Pancreas (tissue), 10 donors: Measurements from ENCODE around the gene GALNT10. TPM values are rescaled to one million over a fixed set of nuclear protein-coding genes. Genes with fewer than 3 reads are reported as not detected.

Experiments
- ATAC-seq, 4 donors: fragments of 200-7000 bp; cut with Tn5 transposase; one replicate each; pipeline versions ENCODE4 v1.8.0 to v1.9.1; 2020; ENCODE audit warnings: mild to moderate bottlenecking in 4 of 4, moderate library complexity in 4 of 4
- DNase-seq, 6 donors: peaks; one replicate each; pipeline ENCODE4 v3.0.0-alpha.2; 2020
- FAIRE-seq: peaks from 2 replicates; lab custom pipeline; 2012; peaks lifted over from hg19 to GRCh38; lab: Jason Lieb, UNC
- H3K27ac ChIP-seq, 4 donors: fragments of 200-600 bp; sonication (generic); 1 replicate in 3 of 4; 2 replicates in 1 of 4; pipeline versions ENCODE4 v1.5.0 to v1.8.0; 2020
- H3K27me3 ChIP-seq, 4 donors: fragments of 200-600 bp; one replicate each; pipeline ENCODE4 v1.8.0; 2021
- H3K36me3 ChIP-seq, 3 donors: fragments of 200-600 bp; sonication (generic) in 1 of 3; one replicate each; pipeline versions ENCODE4 v1.5.0 to v1.8.0; 2020 to 2021
- H3K4me1 ChIP-seq, 3 donors: fragments of 200-600 bp; one replicate each; pipeline ENCODE4 v1.8.0; 2021
- H3K4me3 ChIP-seq, 4 donors: fragments of 200-600 bp; sonication (generic) in 2 of 4; one replicate each; pipeline versions ENCODE4 v1.5.0 to v1.8.0; 2020 to 2021
- H3K9me3 ChIP-seq, 4 donors: fragments of 200-600 bp; one replicate each; pipeline ENCODE4 v1.8.0; 2021
- WGBS, 2 donors: extraction: QIAGEN DNeasy Blood & Tissue Kit; methylation state at CpG; one replicate each; pipeline ENCODE4 v1.1.7; 2013; 5-methylcytosine and 5-hydroxymethylcytosine counted together
- intact Hi-C, 3 donors: fragments of 100-400 bp; cut with DNase I; formaldehyde crosslinking; loops; one replicate each; pipeline versions ENCODE4 v1.11.1 to v1.14.2; 2022
- polyA plus RNA-seq, 2 donors: library from polyadenylated mRNA; stranded (reverse); fragments of 200-250 nt; gene quantifications; one replicate each; pipeline ENCODE4 v1.2.3, GENCODE V29; 2013
- total RNA-seq, 6 donors: library from RNA; stranded (reverse); fragmentation: NEBNext Ultra II Directional in 4 of 6; extraction: Animal tissue kit (Norgen Biotek cat#: 25700) in 4 of 6; gene quantifications; one replicate each; pipeline versions ENCODE4 v1.2.1 to v1.2.4, GENCODE V29; 2021 to 2023
- TF ChIP-seq, protein P1 (sequence below), 4 donors: fragments of 200-600 bp; sonication (generic) in 3 of 4; IDR thresholded peaks; one replicate each; pipeline versions ENCODE4 v1.5.0 to v1.8.0; 2021; ENCODE audit warnings: antibody characterized with exemption in 4 of 4
- donor health status: healthy with polysubstance abuse.
- donor health status: DM: no; HTN: no; CAD: no; lungs with moderate emphysema.
- donor health status: DM: no; HTN: no; CAD: no.
- donor health status: control.
- donor health status: control.
- donor health status: Bipolar disorder and iron deficiency.
- donor health status: DM: yes; HTN: yes; CAD: no.
- donor health status: DM: no; HTN: no; CAD: no.
- donor health status: DM: no; HTN: no; CAD: no.
- donor health status: DM: yes; HTN: yes; CAD: no.

Gene GALNT10
- total and polyA plus RNA-seq, 8 donors: 4.4 to 23.1 (median 13.4) TPM

DNA sequence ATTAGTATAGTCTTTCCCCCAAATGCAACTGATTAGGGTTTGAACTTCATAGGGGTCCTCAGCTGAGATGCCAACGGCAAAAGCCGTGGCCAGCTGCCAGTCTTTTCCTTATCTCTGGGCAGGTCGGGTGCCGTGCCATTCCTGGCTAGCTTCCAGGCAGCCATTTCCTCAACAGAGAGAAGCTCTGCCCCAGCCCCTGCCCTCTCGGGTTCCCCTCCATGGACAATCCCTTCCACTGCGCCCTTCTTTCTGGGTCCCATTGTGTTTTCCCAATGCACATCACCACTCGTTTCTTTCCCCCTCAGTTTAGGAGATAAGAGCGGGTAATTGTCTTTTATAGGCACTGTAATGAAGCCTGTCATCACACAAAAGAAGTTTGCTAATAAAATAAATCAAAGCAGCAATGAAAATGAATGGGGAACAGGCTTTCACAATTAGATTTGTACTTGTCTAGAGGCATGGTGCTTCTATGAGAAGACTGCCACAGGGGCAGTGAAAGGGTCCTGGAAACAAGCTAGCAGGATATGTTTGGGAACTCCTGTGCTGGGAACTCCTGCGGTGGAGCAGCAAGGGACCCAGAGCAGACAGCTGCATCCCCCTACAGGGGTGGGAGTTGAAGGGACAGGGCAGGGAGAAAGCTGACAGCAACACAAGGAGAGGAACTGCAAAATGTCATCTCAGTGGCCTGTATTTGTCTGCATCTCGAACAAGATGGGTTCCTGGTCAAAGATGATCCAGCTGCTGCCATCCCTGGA is 207.3 kb downstream of the GALNT10 start:
- H3K4me1 ChIP-seq: peaks cover 0 to 4% (median 3%) of the 10 kb centered on the region in 3 donors
- FAIRE-seq (no peak), ATAC-seq (peak; percentile 58 to 86 (median 74)), DNase-seq (peak; percentile 55 to 85 (median 74))
- H3K27me3 ChIP-seq: no peaks in the 10 kb centered on the region
- H3K9me3 ChIP-seq: no peaks in the 10 kb centered on the region
- H3K36me3 ChIP-seq: no peaks in the 10 kb centered on the region
- H3K27ac ChIP-seq: no peak overlapping the region
- intact Hi-C loops: no loop called here
- 34 to 37% methylated on average over 10 of the region's 10 CpGs for WGBS, 2 donors
- H3K4me3 ChIP-seq: no peak overlapping the region
- TF ChIP-seq, protein P1, sequence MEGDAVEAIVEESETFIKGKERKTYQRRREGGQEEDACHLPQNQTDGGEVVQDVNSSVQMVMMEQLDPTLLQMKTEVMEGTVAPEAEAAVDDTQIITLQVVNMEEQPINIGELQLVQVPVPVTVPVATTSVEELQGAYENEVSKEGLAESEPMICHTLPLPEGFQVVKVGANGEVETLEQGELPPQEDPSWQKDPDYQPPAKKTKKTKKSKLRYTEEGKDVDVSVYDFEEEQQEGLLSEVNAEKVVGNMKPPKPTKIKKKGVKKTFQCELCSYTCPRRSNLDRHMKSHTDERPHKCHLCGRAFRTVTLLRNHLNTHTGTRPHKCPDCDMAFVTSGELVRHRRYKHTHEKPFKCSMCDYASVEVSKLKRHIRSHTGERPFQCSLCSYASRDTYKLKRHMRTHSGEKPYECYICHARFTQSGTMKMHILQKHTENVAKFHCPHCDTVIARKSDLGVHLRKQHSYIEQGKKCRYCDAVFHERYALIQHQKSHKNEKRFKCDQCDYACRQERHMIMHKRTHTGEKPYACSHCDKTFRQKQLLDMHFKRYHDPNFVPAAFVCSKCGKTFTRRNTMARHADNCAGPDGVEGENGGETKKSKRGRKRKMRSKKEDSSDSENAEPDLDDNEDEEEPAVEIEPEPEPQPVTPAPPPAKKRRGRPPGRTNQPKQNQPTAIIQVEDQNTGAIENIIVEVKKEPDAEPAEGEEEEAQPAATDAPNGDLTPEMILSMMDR (IDR thresholded peaks at IDR 0.05): no peak

GRCh38 chr5:154400678-154401077 is 210.1 kb downstream of the GALNT10 start:
- H3K27me3 ChIP-seq: no peaks in the 10 kb centered on the region
- H3K9me3 ChIP-seq: no peaks in the 10 kb centered on the region
- no peak for FAIRE-seq
- intact Hi-C loops: loop anchor here in 2 of 3 donors (5.0 to 10.0 kb wide), 2 partner anchors 206 to 328 kb away; partner anchors contain the start of gene GALNT10 (in 2 of the 2)
- 79 to 82% methylated on average over 3 of the region's 3 CpGs for WGBS, 2 donors
- peaks cover 3 to 4% (median 3%) of the 10 kb centered on the region in 3 donors for H3K4me1 ChIP-seq
- ATAC-seq: no peak
- no peak overlapping the region for H3K4me3 ChIP-seq
- DNase-seq: peak in 1 of 6 donors; percentile 26
- TF ChIP-seq, protein P1 (IDR thresholded peaks at IDR 0.05): no peak
- H3K27ac ChIP-seq: no peak overlapping the region
- no peaks in the 10 kb centered on the region for H3K36me3 ChIP-seq

DNA sequence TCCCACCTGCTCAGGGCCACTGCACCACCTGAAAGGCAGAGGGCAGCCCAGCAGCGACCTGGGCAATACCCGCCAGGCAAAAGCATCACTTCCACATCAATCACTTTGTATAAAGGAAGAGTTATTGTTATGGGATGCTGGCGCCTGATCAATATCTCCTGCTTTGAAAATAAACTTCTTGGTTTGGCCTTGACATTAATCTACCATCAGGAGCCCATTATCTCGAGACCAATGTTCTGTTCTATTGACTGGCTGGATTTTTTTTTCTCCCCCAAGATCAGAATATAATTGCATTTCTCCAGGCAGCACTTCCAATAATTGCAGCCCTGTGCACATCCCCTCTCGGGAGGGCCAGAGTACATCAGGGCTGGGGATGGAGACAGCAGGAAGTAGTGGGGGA is 210.8 kb downstream of the GALNT10 start:
- DNase-seq (no peak), FAIRE-seq (no peak), ATAC-seq (no peak)
- Histone ChIP-seq H3K4me3 (no peak overlapping the region), H3K27me3 (no peaks in the 10 kb centered on the region), H3K36me3 (no peaks in the 10 kb centered on the region), H3K9me3 (no peaks in the 10 kb centered on the region), H3K4me1 (peaks cover 3 to 4% (median 3%) of the 10 kb centered on the region in 3 donors), H3K27ac (no peak overlapping the region)
- TF ChIP-seq, protein P1 (IDR thresholded peaks at IDR 0.05): no peak
- intact Hi-C loops: loop anchor here in 2 of 3 donors (5.0 to 10.0 kb wide), 2 partner anchors 207 to 329 kb away; partner anchors contain the start of gene GALNT10 (in 2 of the 2)
- 58 to 71% methylated on average over 5 of the region's 5 CpGs for WGBS, 2 donors

DNA sequence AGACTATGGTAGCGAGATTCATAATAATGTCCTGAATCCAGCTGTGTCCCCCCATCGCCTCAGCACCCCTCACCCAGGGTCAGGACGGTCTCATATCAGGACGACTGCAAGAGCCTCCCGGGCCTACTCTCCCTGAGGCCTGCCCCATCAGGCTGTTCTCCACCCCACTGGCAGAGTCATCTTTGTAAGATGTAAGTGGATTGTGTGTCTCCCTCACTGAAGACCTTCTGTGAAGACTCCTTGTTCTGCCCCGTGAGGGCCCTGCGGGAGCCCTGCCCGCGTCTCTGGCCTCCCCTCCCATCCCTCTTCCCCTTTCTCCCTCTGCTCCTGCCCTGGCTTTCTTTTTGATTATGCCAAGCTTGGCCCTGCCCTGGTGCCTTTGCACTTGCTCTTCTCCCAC is 211.4 kb downstream of the GALNT10 start:
- ATAC-seq: no peak
- H3K27me3 ChIP-seq: no peaks in the 10 kb centered on the region
- TF ChIP-seq, protein P1 (IDR thresholded peaks at IDR 0.05): no peak
- intact Hi-C loops: loop anchor here in 2 of 3 donors (5.0 to 10.0 kb wide), 2 partner anchors 207 to 330 kb away; partner anchors contain the start of gene GALNT10 (in 2 of the 2)
- H3K27ac ChIP-seq: no peak overlapping the region
- H3K4me1 ChIP-seq: peaks cover 3 to 4% (median 3%) of the 10 kb centered on the region in 3 donors
- no peaks in the 10 kb centered on the region for H3K9me3 ChIP-seq
- no peak for DNase-seq
- whole genome bisulfite sequencing, 2 donors: 93 to 96% methylated on average over 9 of the region's 9 CpGs
- no peaks in the 10 kb centered on the region for H3K36me3 ChIP-seq
- no peak for FAIRE-seq
- no peak overlapping the region for H3K4me3 ChIP-seq
